GM18858 (cell line): Measurements from ENCODE around the gene KIF15.

Source experiments
- ATAC-seq: cut with Tn5 transposase; IDR thresholded peaks from one replicate; pipeline ENCODE4 v1.9.1; 2021; ENCODE audit not compliant: unreplicated experiment

Gene KIF15

DNA sequence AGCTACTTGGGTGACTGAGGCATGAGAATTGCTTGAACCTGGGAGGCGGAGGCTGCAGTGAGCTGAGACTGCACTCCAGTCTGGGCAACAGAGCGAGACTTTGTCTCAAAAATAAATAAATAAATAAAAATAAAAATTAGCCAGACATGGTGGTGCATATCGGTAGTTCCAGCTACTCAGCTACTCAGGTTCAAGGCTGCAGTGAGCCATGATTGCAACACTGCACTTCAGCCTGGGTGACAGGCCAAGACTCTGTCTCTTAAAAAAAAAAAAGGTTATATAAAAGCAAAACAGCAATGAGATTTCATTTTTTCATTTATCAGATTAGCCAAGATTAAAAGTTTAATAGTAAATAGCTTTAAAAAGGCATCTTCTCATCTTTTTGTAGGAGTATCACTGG lies 115.7 kb downstream of the KIF15 start:
- ATAC-seq, result no peak

DNA sequence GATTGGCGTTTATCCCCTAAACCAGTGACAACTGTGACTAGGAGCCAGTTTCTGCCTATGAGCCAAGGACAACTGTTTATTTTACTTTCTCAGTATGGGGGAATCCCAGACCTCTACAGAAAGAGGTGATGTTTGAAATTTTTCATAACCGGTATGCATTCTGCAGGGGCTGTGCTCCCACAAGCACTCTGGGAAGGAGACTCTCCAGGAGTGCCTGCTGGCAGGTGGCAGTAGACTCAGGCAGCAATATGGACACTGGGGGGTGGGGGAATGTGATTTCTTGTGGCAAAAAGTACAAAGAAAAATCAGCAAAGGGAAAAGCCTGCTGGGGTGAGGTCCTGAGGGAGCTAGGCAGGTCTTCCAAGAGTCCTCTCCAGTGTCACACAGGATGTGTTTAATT lies 118.7 kb downstream of the KIF15 start:
- ATAC-seq, result no peak

- no peak for ATAC-seq
Measured at GRCh38 chr3:44883213-44883955, 121.8 kb downstream of the KIF15 start.

GRCh38 chr3:44883999-44884431 lies 122.4 kb downstream of the KIF15 start:
- no peak for ATAC-seq

DNA sequence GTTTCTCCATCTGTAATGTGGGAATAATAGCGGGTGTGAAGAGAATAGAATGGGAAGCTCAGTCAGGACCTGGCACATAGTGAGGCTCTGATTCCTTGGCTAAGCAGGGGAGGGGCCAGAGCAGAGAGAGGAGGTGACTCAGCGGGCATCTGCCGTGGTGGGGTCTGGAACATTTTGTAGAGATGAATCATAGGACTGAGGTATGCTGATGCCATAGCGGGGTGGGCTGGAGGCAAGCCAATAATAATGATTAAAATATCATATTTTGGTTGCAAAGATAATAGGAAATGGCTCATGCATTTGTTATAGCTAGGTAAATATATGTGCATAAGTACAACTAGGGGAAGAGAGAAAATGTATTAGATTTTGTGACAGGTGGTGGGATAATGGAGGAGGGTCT lies 124.0 kb downstream of the KIF15 start:
- ATAC-seq, result no peak

DNA sequence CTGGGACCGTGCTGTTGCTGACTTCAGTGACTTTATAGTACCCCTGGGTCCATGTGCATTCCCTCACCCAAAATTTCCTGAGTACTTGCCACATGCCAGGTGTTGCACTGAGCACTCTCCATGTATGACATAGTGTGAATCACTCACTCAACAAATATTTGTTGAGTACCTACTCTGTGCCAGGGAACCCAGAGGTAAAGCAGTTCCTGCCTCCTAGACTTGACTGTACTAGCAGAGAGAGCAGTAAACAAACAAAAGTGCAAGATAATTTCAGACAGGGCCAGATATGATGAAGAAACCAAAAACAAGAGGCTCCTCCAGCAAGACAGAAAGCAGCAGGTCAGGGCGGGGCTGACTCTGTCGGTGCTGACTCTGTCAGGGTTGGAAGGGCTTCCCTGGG lies 125.0 kb downstream of the KIF15 start:
- ATAC-seq, result no peak

- no peak for ATAC-seq
Measured at GRCh38 chr3:44887101-44887500, 125.5 kb downstream of the KIF15 start.

GRCh38 chr3:44890258-44890657 lies 128.7 kb downstream of the KIF15 start:
- ATAC-seq, result no peak

DNA sequence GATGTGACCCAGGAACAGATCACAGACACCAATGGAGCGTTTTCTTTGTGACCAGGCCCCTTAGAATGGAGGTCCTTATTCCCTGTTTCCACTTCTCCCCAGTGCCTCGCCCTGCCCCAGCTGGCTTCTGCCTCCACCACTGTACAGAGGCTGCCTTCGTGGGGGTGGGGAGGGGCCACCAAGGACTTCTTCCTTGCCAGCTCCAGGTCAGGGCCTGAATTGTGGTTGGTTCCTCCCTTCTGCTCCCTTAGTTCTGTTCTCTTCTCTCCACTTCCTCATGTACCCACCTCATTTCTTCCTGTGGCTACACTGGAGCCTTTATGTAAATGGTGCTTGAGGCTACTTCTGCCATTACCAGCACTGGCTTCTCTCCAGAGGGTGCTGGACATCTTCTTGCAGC lies 129.3 kb downstream of the KIF15 start:
- no peak for ATAC-seq

DNA sequence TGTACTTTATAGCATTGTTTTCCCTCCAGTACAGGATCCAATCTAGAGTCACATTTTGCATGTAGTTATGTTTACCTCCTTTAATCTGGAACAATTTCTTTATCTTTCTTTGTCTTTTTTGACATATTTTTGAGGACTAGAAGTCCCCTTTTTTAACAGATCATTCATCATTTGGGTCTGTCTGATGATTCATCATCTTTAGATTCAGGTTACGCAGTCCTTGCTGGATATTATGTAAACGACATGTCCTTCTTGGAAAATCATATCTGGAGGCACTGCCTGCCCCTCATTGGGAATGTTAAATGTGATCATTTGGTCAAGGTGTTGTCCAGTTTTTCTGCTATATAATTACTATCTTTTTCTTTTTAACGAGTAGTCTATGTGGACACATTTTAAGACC lies 131.1 kb downstream of the KIF15 start:
- ATAC-seq, result no peak

DNA sequence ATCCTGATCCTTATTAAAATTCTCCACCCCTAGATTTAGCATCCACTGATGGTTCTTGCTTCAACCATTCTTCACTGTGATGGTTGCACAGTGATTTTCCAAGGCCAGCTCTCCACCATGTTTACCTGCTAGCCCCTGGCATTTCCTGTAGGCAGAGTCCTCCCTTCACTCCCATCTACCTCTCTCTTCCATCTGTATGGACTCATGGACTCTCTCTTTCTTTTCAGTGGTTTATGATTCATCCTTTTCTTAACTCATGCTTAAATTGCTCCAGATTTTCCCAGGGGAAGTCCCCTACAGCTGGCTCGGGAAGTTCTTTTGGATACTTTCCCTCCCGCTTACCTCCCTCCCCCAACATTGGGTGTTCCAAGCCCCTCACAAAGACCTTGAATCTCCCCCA lies 131.5 kb downstream of the KIF15 start:
- ATAC-seq, result no peak

- ATAC-seq, result no peak
Measured at GRCh38 chr3:44894485-44894884, 132.9 kb downstream of the KIF15 start.

- ATAC-seq, result no peak
Measured at GRCh38 chr3:44896440-44896839, 134.8 kb downstream of the KIF15 start.

GRCh38 chr3:44899683-44900367 lies 138.2 kb downstream of the KIF15 start:
- no peak for ATAC-seq

DNA sequence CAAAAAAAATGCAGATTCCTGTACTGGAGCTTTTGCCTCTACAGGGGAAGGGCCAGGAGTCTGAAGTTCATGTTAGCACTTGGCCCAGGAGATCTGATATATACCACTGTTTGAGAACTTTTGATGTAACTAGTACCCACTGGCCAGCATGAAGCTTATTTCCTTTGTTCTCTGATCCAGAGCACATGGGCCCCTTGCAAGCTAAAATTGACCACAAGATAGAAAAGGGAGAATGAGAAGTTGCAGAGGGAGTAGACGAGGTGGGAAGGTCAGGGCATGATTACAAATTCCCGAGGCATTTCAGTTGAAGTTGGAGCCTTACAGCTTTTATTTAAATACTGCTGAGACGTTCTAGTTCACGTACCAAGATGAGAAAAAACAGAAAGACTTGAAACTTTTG lies 141.0 kb downstream of the KIF15 start:
- no peak for ATAC-seq
